IPS-11a (cell line): ENCODE results near the gene AK3.
"Not testable (repeated sequence)": the region's sequence is repeated elsewhere in the genome, so short reads cannot be mapped to it uniquely, and the experiment has no call there.

Source experiments
- H3K4me3 ChIP-seq: one replicate; pipeline ENCODE4 v1.5.1; 2013; ENCODE audit warnings: low read depth, low read length, control low read depth

The AK3 gene

GRCh38 chr9:4669890-4670289 lies 71.1 kb downstream of the AK3 start:
- H3K4me3 ChIP-seq: no peak overlapping the region

- no peak overlapping the region for H3K4me3 ChIP-seq
Observed at GRCh38 chr9:4668604-4669003, 72.4 kb downstream of the AK3 start.

- no peak overlapping the region for H3K4me3 ChIP-seq
Observed at GRCh38 chr9:4667681-4668080, 73.3 kb downstream of the AK3 start.

- H3K4me3 ChIP-seq: peak within 1 kb of the TSS; percentile 53
Observed at GRCh38 chr9:4666042-4666699, 74.8 kb downstream of the AK3 start, which contains the start of gene SPATA6L. SPATA6L (minus strand) TSS chr9:4666480; CDS start chr9:4666250, 230 bp downstream.

GRCh38 chr9:4665357-4665756 lies 75.6 kb downstream of the AK3 start:
- no peak overlapping the region for H3K4me3 ChIP-seq

GRCh38 chr9:4663956-4664355 lies 77.0 kb downstream of the AK3 start:
- peak overlapping the region; percentile 4 for H3K4me3 ChIP-seq

GRCh38 chr9:4662989-4663792 lies 77.8 kb downstream of the AK3 start:
- H3K4me3 ChIP-seq: peak overlapping the region; percentile 74

- peak within 1 kb of the TSS; percentile 74 for H3K4me3 ChIP-seq
Observed at GRCh38 chr9:4662108-4662988, 78.7 kb downstream of the AK3 start, which contains the start of gene PLPP6. PLPP6 (plus strand) TSS chr9:4662294; CDS start chr9:4662376, 82 bp downstream.

GRCh38 chr9:4661611-4662010 lies 79.4 kb downstream of the AK3 start:
- peak overlapping the region; percentile 74 for H3K4me3 ChIP-seq

- H3K4me3 ChIP-seq: no peak overlapping the region
Observed at GRCh38 chr9:4661165-4661564, 79.8 kb downstream of the AK3 start.

- not testable (repeated sequence) for H3K4me3 ChIP-seq
Observed at GRCh38 chr9:4660665-4661064, 80.3 kb downstream of the AK3 start.
